ENCODE measurements around the gene ALCAM.

ALCAM gene

GRCh38 chr3:105435277-105435676, 68.6 kb downstream of the ALCAM start:
- DNase-seq, result no peak

- no peak for DNase-seq
Measured at GRCh38 chr3:105436687-105437086, 70.0 kb downstream of the ALCAM start.

GRCh38 chr3:105440113-105440512, 73.4 kb downstream of the ALCAM start:
- no peak for DNase-seq

- no peak for DNase-seq
Measured at GRCh38 chr3:105444725-105445124, 78.0 kb downstream of the ALCAM start.

GRCh38 chr3:105448338-105448982, 81.8 kb downstream of the ALCAM start:
- peak; percentile 75 for DNase-seq

- no peak for DNase-seq
Measured at GRCh38 chr3:105449414-105449813, 82.7 kb downstream of the ALCAM start.

- DNase-seq, result no peak
Measured at GRCh38 chr3:105456017-105456416, 89.3 kb downstream of the ALCAM start.

GRCh38 chr3:105458518-105459215, 92.0 kb downstream of the ALCAM start:
- DNase-seq, result no peak

- no peak for DNase-seq
Measured at GRCh38 chr3:105459566-105460290, 93.0 kb downstream of the ALCAM start.

GRCh38 chr3:105463620-105464019, 96.9 kb downstream of the ALCAM start:
- no peak for DNase-seq

- DNase-seq, result no peak
Measured at GRCh38 chr3:105465251-105465853, 98.6 kb downstream of the ALCAM start.

- DNase-seq, result no peak
Measured at GRCh38 chr3:105466072-105466471, 99.4 kb downstream of the ALCAM start.

GRCh38 chr3:105466495-105467404, 100.0 kb downstream of the ALCAM start:
- DNase-seq, result no peak

GRCh38 chr3:105470851-105471250, 104.1 kb downstream of the ALCAM start:
- DNase-seq, result no peak

GRCh38 chr3:105473521-105474223, 107.0 kb downstream of the ALCAM start:
- peak; percentile 73 for DNase-seq

- no peak for DNase-seq
Measured at GRCh38 chr3:105480768-105481167, 114.1 kb downstream of the ALCAM start.

- no peak for DNase-seq
Measured at GRCh38 chr3:105483476-105483875, 116.8 kb downstream of the ALCAM start.

GRCh38 chr3:105490045-105490444, 123.3 kb downstream of the ALCAM start:
- DNase-seq, result no peak

- DNase-seq, result no peak
Measured at GRCh38 chr3:105493305-105493892, 126.7 kb downstream of the ALCAM start.

- no peak for DNase-seq
Measured at GRCh38 chr3:105495021-105495420, 128.3 kb downstream of the ALCAM start.

- no peak for DNase-seq
Measured at GRCh38 chr3:105496343-105496742, 129.6 kb downstream of the ALCAM start.

Measured in islet precursor cell (in vitro differentiated cells).